HG03060 (cell line): Measurements from ENCODE around the gene ZFP36L1.

ENCODE experiments used
- ATAC-seq: cut with Tn5 transposase; IDR thresholded peaks from one replicate; pipeline ENCODE4 v1.9.1; 2021; ENCODE audit warnings: low read depth, moderate number of reproducible peaks; ENCODE audit not compliant: unreplicated experiment

ZFP36L1 gene

DNA sequence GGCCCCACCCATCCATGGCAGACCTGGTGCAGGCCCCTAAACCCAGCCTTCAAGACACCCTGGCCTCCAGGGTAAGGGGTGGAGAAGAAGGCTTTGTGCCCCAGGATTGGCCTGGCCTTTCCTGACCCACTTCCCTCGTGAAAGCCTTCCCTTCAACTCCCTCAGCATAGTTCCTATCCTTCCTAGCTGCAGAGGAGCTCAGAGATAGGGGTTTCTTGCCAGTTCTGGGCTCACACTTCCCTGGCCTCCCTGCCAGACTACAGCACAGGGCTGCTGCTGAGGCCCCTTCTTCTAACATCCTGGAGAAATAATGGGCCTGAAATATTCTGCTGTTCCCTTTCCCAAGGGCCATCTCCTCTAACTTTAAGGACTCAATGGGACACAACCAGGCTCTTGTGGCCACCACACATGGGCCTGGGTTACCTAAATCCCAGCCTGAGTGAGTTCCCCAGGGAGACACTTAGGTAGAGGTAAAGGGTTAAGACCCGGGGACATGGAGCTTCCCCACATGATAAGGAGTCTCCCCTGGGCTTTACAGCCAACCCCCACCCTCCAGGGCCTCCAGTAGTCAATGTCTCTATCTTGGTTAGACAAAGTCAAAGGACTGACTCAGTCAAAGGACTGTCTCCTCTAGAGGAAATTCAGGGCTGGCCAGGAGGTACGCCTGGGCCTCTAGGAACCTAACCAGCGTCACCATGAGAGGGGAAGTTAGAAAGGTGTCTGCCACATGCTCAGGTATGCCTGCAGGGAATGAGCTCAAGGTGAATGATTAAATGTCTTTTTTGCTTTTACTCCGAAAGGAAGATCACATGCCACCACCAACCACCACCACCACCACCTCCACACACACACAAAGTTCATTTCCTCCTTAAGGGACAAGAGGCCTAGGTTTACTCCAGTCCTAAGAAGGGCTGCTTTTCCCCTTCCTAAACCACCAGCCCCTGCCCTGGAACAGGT, 7.1 kb downstream of the ZFP36L1 start:
- no peak for ATAC-seq

GRCh38 chr14:68784978-68785533, 7.8 kb downstream of the ZFP36L1 start:
- no peak for ATAC-seq

GRCh38 chr14:68784226-68784910, 8.5 kb downstream of the ZFP36L1 start:
- ATAC-seq, result peak; percentile 32

- ATAC-seq, result no peak
Measured at GRCh38 chr14:68783408-68784225, 9.2 kb downstream of the ZFP36L1 start.

DNA sequence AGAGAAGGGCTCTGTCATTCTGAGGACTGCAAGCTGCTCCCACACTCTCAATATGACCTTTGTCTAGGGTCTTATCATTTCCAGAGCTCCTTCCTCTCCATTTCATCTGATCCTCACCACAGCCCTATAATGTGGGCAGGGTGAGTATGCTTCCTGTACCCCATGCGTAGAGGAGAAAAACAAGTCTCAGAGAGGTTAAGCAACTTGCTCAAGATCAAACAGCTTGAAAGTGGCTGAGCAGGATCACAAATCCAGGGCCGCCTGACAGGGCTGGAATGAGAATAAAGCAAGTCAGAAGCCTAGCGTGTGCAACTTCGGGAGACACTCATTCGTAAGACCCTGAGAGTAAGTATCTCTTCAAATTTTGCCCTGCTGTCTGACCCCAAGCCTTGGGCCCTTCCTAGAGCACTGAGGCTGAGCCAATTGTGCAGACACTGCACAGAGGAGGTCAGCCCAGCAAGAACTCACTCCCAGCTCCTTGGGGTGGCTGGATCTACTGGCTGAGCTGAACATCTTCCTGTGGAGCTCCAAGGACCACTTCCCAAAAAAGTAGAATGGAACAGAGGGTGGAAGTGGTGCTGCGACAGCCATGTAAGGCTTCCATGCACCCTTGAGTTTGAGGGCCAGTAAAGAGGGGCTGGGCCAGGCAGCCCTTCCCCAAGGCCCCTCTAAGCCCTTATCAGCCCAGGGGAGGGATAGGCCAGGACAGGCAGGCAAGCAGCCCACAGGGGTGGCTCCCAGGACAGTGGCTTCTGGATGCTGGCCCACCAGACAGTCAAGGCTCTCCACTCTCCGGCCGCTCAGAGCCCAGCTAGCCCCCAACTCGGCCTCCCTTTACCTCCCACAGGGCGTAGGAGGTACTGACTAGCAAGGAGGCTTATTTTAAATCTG, 10.5 kb downstream of the ZFP36L1 start:
- ATAC-seq, result no peak

DNA sequence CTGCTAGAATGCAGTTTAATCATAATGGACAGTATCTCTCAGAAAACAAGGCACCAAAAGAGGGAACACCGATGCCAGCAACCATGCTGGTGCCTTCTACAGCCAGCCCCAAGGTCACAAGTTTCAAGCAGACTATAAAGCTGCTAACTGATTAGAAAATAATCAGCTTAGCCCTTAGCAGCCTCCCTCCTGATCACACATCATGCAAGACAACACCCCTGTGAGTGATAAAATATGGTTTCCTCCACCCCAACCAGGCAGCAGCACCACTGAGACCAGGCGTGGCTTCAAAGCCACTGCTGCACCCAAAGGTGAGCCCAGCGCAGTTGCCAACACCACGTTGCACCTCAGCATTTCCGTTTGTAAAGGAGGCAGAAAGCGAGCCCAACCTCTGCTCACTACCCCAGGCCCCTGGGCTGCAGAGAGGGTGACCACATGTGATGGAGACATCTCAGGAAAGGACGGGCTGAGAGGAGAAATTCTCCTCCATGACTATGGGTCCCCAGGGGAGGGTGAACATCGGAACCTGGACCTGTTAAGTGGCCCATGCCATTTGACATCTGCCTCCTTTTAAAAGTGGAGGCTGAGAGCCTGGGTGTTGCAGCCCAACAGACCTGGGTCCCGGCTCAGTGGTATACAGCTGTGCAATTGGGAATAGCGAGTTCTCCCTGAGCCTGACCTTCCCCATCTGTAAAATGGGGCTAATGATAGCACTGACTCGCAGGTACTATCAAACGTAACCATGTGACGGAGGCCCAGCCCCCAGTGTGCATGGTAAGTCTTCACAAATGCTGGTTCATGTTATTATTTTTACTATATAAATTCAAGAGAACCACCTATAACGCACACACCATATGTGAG, 11.5 kb downstream of the ZFP36L1 start:
- ATAC-seq, result no peak

DNA sequence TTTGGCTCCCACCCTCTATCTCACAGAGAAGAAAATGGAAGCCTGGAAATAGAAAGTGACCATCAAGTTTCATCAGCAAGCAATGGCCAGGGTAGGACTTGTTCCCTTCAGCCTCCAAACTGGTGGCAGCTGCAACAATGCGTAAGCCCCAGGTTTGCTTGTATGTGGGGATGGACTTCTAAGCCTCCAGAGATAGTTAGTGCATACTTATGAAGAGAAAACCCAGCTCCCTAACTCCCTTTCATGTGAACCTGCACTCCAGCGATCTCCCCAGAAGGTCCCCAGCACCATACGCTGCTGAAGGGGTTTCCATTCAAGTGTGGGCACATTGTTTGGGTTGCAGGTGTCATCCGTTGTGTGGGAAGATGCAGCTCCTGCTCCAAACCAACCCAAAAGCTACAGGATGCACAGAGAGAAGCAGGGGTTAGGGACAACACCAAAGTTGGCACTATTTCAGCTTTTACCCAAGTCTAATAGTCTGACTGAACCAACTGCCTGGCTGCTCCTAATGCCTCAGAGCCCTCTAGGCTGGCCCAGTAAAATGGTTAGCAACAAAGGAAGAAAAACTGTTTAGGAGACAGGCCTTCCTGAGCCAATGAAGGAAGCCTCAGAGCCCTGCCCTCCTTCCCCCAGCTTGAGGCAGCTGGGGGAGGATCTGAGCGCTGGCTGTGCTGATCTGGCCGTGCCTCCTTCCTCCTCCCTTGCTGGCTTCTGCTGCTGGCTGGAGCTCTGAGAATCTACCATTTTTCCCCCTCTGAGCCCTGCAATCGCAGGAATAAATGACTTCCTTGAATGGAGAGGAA, 12.3 kb downstream of the ZFP36L1 start:
- ATAC-seq, result no peak

GRCh38 chr14:68779761-68780323, 13.0 kb downstream of the ZFP36L1 start:
- no peak for ATAC-seq

- no peak for ATAC-seq
Measured at GRCh38 chr14:68777644-68778043, 15.2 kb downstream of the ZFP36L1 start.

GRCh38 chr14:68775614-68776126, 17.2 kb downstream of the ZFP36L1 start:
- ATAC-seq, result no peak

DNA sequence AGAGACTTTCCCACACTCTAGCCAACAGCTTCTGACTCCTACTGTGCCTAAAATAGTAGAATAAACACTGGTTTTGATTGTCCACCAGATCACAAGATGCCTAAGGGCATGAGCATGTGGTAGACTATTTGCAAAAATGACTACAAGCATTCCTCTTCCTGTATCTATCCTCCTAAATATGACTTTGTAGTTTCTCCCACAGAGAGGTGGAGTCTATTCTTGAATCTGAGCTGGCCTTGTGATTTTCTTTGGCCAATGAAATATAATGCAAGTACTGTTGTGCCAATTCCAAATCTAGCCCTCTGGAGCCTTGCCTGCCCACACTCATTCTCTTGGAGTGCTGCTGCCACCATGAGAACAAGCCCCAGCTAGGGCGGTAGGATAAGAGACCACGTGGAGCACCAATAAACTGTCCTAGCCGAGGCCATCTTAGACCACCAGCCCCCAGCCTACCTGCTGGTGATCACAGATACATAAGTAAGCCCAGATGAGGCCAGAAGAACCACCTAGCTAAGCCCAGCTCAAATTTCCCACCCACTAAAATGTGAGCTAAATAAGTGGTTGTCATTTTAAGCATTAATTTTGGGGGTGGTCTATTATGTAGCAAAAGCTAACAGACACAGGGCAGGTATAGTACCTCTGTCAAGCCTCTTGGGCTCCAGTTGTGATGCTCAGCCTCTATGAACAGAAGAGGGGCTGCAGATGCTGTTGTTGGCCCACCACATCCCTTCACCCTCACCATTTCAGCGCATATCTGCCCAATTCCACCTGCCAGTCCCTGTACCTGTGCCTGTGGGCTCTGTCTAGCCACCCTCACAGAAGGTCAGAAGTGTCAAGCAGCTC, 17.9 kb downstream of the ZFP36L1 start:
- no peak for ATAC-seq

DNA sequence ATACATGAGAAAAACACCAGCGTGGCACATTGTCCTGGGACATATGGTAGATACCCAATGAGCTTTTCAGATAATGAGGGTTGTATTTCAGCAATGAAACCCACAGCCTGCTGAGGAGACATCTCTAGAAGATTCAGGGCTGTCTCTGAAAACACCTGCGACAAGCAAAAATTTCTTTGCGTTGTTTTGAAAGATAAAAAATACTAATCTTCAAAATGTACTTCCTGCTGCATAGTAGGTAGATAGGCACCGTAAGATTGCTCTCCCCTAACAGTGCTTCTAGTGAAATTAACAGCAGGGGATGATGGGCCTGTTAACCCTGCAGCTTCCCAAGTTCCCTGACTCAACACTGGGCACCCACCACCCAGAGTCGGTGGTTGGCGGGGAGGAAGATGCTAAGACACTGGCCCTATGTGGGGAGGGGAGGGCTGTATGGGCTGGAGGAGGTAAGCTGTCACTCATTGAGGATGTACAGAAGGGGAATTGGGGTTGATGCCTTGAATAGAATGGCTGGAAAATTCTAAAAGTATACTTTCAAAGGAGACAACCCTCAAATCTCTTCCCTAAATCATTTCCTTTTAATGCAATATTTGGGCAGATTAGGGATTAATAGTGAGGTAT, 20.0 kb downstream of the ZFP36L1 start:
- no peak for ATAC-seq

DNA sequence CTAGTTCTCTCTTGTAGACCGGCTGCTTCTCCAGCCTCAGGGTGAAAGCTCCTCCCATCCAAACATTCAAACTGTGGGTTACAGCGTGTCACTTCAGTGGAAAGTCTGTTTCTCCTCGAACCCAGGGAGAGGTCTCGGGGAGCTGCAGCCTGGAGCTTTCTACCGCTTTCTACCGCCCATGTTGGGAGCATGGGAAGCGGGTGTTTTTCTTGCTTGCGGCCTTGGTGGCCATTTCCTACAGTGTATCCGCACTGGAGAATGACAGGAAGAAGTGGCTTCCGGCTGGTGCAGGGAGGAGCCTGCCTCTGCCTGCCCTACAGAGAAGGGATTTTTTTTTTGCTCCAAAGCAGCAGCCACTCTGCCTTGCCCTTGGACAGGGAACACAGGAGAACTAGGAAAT, 21.2 kb downstream of the ZFP36L1 start:
- no peak for ATAC-seq

GRCh38 chr14:68770553-68771286, 22.1 kb downstream of the ZFP36L1 start:
- no peak for ATAC-seq

GRCh38 chr14:68770051-68770450, 22.8 kb downstream of the ZFP36L1 start:
- ATAC-seq, result no peak
